Measurements from ENCODE around the gene ALDH4A1.
"Not testable (repeated sequence)": the region's sequence is repeated elsewhere in the genome, so short reads cannot be mapped to it uniquely, and the experiment has no call there.

The ALDH4A1 gene

DNA sequence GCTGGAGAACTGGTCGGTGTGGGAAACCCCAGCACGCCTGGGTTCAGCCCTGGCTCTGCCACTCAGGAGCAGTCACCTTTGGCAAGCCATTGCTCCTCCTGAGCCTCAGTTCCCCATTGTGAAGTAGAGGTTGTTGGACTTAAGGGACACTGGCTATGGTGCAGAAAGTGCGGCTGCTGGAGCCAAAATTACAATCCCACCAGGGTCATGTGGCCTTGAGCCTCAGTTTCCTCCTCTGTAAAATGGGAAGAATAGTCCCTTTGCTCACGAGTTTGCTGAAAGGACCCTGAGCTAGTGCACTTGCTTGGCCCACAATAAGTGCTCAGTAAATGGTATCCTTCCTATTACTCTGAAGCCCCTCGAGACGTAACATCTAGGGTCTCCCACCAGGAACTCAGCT lies 28.3 kb downstream of the ALDH4A1 start:
- no peak for DNase-seq

DNA sequence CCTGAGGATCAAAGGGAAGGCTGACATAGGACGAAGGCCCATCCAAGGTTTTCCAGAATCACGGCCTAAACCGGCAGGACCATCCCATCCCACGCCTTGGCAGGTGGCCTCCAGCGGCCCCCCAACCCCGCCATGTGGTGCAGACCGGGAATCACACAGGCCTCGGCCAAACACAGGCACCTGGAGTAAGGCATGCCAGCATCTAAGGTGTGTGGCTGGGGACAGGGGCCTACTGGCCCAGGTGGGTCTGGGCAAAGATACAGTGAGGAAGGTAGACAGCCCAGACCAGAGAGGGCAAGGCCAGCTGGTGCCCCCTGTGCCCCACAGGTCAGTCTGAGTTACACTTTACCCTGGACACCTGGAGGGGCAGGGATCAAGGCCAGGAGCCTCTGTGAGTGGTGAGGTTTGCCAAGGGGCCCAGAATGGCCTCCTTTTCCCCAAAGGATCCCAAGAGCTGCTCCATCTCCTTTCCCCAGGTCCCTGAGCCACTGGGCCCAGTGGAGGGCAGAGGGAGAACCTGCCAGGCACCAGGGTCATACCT lies 30.2 kb downstream of the ALDH4A1 start:
- no peak for DNase-seq

DNA sequence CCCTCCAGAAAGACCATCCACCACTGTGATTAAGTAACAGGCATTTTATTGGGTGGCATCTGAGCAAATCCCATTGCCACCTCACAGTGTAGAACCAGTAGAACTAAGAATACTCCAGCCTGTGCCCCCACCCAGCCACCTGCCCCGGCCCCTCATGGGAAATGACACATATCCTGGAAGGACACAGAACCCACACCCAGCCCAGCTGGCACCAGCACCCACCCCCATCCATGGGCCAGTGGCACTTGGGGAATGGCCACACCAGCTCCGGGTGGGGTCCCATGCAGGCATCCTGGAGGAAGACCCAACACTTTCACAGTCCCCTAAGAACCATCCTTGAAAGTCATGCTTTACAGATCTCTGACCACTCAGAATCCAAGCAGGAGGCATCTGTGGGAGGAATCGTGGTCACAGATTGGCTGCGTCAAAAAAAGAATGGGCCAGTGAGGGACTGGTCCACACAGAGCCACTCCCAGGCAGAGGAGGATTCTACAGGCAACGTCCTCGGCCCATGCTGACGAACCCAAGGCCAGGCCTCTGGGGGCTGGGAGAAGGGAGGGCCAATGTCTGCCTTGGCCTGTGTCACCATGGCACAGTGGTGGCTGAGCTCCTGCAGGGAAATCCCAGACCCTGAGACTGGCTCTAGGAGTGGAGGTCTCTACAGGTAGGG lies 30.8 kb downstream of the ALDH4A1 start:
- DNase-seq = no peak

DNA sequence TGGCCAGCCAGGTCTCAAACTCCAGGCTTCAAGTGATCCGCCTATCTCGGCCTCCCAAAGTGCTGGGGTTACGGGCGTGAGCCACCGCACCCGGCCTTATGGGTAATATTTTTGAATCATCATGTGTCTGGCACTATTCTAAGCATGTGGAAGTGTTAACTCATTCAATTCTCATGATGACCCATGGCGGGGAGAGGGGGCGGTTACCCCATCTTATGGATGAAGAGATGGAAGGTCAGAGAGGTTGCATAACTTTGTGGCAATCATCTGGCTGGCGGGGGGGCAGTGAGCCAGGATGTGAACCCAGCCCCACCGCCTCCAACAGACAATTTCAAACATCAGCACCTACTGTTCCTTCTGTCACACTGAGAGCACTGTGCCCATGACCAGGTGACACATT lies 31.4 kb downstream of the ALDH4A1 start:
- DNase-seq = no peak

DNA sequence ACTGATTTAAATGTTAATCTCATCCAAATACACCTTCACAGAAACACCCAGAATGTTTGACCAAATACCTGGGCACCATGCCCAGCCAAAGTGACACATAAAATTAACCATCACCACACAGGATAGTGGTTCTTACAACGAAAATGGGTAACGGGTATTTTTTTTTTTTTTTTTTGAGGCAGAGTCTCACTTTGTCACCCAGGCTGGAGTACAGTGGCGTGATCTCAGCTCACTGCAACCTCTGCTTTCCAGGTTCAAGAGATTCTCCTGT lies 31.8 kb downstream of the ALDH4A1 start:
- DNase-seq = not testable (repeated sequence)

DNA sequence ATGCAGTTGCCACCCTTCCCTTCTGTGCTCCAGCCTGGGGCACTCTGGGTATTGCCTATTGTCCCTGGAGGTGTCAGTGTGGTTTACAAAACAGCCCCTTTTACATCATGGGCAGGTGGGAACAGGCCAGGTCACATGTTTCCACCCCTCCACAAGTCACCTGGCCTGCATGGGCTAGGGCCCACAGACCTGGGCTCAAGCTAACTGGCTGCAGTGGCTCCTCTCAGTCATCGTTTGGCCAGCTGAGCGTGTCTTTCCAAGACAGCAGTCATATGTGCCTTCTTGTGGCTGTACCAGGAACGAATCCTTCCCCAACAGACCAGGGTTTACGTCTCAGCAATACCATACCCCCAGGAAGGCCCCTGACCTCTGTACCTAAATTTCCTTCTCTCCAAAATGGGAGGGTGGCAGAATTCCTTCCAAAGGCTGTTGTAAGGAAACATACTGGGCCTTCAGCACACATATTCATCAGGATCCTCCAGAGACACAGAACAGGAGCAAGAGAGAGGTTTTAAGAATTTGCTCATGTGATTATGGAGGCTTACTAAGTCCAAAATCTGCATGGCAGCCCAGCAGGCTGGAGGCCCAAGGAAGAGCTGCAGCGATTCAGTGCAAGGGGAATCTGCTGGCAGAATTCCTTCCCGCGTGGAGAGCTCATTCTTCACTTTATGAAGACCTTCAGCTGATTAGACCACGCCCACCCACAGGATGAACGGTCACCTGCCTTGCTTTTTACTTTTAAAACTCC lies 32.3 kb downstream of the ALDH4A1 start:
- no peak for DNase-seq

DNA sequence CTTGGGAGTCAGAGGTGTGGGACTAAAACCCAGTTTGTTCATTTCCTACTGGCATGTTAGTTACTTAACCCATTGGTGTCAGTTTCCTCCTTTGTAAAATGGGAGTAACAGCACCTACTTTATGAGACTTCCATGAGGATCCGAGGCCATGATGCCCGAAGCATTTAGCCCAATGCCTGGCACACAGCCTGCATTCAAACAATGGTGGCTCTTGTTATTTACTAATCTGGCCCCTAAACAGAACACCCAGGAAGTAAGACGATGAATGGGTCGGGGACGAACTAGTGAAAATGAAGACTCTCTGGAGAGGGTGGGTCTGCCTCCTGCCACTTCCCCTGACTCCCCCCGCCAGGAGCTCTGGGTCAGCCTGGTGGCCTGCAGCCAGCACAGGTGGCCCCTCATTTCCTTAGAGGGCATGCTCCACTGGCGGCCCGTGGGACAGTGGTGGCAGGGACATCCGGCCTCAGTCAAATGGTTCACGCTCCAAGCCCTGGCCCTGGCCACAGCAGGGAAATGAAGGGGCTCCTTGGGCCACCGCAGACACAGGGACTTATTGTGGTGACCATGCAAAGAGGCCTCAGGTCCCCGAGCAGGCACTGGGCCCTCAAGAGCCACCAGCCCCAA lies 33.4 kb downstream of the ALDH4A1 start:
- DNase-seq = no peak

DNA sequence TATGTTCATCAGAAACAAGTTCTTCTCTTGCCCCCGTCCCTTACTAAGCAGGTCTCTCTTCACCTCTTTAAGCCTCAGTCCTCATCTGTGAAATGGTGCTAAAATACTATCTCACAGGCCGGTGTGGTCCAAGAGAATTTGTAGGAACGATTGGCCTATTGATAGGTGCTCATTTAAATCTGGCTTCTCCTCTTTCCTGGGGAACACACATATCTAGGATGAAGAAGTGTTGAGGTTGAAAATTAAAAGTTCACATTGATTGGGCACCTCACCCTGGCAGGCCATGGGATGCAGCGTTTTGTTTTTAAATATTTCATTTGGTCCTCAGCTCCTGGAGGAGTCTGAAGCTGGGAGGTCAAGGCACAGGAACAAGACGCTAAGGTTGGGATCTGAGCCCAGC lies 34.0 kb downstream of the ALDH4A1 start:
- no peak for DNase-seq

DNA sequence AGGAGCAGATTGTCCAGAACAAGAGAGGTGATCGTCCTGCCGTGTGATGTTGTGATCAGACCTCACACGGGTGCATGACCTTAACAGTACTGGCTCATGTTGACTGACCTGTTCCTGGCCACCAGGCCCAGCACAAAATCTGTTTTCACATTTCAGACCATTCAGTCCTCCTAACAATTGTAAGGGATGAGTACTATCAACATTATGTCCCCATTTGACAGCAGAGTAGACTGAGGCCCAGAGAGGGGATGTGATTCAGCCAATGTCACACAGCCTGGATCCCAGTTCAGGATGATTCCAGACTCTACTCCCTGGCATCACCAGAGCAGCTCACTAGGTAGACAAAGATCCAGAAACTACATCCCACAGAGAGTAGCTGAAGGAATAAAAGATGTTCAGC lies 35.5 kb downstream of the ALDH4A1 start:
- DNase-seq = no peak

DNA sequence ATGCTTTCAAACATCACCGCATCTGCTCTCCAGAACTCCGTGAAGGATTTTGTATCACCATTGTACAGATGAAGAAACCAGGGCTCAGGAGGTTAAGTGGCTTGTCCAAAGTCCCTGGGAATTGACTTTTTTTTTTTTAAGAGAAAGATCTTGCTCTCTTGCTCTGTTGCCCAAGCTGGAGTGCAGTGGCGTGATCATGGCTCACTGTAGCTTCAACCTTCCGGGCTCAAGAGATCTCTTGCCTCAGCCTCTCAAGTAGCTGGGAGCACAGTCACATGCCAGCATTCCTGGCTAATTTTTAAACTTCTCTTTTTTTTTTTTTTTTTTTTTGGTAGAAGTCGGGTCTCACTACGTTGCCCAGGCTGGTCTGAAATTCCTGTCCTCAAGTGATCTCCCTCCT lies 36.0 kb downstream of the ALDH4A1 start:
- no peak for DNase-seq

DNA sequence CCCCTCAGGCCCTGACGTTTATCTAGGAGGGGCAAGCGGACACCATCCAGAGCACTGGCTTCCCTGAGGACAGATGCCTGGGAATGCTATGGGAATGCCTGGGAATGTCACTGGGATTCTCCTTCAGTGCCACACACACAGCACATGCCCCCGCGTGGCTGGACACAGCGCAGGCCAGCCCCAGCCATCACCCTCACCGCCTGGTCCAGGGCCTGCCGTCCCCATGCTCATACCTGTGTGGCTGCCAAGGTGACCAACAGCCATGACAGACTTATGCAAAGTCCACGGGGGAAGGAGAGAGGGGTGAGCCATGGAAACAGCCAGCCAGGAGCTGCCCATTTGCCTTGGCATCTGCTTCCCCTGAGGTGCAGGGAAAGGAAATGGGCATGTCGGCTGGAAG lies 37.2 kb downstream of the ALDH4A1 start:
- DNase-seq = no peak

DNA sequence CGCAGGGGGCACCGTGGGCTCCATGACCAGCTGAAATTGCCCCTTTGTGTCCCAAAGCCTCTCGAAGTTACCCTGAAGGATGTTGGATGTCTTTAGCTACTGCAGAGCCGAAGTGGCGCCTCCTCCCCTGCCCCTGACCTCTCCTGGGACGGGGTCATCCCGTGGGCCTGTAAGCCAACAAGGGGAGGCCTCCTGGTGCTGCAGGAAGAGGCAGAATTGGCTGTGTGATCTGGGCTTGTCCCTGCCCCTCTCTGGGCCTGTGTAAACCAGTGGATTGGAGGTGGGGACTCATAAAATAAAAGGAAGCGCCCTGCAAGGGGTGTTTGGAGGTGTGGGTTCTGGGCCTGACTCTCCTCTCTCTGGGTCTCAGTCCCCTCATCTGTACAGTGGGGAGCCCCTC lies 40.8 kb downstream of the ALDH4A1 start:
- DNase-seq = no peak

DNA sequence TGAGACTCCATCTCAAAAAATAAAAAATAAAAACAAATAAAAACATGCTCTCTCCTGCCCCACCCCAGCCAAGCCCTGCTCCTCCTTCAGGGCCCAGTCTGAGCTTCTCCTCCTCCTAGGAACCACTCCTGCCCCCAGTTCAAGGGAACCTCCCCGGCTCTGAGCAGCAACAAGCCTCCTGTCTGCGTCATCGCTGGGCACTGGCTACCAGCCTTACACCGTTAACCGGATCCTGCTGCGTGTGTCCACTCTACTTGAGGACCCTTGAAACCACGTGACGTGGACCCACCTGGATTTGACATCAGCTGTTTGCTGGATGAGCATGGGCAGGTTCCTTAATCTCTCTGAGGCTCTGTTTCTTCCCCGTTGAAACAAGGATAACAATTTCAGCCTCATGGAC lies 41.3 kb downstream of the ALDH4A1 start:
- no peak for DNase-seq

DNA sequence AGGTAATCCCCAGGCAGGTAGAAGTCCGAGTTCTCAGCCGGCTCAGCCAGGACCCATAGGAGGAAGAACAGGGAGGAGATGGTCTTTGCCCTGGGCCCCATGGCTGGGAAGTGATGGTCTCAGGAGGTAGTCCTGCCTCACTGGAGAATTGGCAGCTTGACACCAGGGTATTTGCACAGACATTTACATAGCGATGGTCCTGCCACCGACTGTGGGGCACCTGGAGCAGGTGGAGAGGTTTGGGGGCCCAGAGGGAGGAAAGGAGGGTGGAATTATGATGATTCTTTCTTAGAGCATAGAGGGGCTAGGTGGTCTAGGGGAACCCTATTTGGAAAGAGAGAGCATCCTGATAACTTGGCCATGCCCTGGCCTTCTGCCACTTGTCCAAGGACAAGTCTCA lies 42.8 kb downstream of the ALDH4A1 start, which contains the start of gene TAS1R2:
Gene TAS1R2 (minus strand): TSS at position 101 of the 400 bp plus-strand sequence. CDS start 0 bp downstream, at position 101.
- DNase-seq = no peak

DNA sequence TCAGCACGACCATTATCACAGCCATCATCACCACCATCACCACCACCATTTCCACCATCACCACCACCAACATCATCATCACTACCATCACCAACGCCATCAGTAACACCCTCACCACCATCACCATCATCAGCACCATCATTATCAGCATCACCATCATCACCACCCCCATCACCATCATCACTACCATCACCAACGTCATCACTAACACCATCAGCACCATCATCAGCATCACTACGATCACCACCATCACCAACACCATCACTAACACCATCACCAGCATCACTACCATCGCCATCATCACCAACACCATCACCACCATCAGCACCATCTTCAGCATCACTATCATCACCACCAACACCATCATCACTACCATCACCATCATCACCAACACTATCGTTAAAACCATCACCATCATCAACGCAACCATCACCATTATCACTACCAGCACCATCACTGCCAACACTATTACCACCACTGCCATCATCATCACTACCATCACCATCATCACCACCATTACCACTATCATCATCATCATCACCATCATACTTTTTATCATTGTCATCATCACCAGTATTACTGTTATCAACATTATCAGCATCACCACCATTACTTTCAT lies 44.2 kb downstream of the ALDH4A1 start:
- DNase-seq = no peak

DNA sequence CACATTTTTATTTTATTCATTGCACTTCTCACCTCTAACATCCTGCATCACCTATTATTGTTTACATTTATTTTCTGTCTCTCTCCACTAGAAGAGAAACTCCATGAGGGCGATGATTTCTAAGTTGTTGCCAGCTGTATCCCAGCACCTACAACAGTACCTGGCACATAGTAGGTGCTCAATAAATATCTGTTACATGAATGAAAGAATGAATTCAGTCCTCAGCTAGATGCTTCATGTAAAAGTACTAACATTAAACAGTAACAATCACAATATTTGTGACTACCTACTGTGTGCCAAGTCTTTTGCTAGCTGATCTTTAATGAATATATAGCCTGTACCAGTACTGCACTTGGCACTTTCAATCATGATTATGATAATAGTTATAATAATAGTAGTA lies 45.9 kb downstream of the ALDH4A1 start:
- no peak for DNase-seq

DNA sequence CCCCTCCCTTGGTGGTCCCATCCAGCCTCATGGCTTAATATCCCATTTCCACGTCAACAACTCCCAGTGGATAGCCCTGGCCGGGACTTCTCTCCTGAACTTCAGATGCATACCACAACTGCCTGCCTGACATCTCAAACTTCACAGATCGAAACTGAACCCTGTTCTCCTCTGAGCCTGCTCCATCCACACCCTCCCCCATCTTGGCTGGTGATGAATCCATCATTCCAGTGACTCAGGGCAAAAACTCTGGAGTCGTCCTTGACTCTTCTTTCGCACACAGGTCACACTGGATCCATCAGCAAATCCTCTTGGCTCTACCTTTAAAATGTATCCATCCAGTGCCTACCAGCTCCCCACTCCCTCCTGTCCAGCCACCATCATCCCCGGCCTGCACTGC lies 46.8 kb downstream of the ALDH4A1 start:
- DNase-seq = no peak

DNA sequence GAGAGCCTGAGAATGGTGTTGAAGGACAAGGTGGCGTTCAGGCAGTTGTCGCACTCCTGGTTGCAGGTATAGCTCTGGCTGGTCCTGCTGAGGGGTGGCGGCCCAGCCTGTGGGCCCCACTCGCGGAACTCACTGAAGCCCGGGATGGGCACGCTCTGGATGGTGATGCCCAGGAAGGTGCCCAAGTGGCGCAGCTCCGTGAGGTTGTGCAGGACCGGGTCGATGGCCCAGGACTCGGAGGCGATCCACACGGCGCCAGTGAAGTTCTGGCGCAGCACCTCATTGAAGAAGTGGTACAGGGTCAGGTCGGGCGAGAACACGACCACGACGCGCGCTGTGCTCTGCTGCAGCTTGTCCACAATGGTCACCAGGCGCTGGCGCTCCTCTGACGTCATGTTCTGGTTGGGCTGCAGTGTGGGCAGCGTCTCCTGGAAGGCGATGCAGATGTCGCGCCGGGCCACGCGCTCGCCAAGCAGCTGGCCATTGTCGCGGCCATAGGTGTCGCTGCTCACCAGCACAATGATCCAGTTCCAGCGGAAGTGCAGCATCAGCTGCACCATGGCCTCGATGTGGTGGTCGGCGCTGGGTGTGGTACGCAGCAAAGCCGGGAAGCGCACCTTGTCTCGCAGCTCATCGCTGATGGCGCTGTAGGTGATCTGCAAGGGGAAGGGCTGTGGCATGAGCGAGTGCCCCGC lies 47.9 kb downstream of the ALDH4A1 start:
- no peak for DNase-seq

DNA sequence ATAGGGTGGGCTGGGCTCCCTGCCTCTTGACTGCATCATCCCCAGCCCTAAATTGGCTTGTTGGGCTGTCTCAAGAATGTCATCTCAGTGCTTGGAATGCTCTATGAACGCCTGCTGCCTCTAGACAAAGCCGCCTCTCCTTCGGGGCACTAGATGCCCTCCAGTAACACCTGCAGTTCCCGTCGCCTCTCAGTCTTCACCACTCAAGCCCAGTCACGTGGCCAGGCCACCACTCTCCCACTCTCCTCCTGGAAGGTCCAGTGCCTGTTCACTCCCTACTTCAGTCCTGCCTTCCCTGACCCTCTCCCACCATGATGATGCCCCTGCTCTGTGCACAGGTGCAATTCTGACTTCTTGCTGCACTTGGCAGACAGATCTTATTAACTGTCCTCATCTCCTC lies 49.9 kb downstream of the ALDH4A1 start:
- no peak for DNase-seq

DNA sequence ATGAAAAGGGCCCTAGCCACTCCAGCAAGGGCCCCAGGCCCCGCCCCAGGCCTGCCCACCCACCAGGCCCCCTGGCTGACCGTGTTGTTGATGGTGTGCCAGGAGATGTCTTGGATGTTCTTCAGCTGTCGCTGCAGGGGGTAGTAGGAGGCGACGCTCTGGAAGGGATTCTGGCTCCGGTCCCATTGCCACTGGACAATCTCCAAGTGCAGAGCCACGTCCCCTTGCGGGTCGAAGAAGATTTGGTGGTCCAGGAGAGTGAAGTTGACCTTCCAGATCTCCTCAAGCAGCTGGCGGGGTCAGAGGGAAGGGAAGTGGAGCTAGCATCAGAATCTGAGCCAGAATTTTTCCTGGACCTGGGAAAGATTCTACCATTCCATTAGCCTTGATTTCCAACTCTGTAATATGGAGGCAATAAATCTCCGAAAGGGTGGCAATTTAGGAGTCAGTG lies 53.1 kb downstream of the ALDH4A1 start:
- no peak for DNase-seq

DNA sequence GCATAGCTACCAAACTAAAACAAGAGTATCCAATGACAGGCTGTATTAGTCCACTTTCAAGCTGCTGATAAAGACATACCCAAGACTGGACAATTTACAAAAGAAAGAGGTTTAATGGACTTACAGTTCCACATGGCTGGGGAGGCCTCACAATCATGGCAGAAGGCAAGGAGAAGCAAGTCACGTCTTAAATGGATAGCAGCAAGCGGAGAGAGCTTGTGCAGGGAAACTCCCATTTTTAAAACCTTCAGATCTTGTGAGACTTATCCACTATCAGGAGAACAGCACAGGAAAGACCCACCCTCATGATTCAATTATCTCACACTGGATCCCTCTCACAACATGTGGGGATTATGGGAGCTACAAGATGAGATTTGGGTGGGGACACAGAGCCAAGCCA lies 54.6 kb downstream of the ALDH4A1 start:
- not testable (repeated sequence) for DNase-seq

DNA sequence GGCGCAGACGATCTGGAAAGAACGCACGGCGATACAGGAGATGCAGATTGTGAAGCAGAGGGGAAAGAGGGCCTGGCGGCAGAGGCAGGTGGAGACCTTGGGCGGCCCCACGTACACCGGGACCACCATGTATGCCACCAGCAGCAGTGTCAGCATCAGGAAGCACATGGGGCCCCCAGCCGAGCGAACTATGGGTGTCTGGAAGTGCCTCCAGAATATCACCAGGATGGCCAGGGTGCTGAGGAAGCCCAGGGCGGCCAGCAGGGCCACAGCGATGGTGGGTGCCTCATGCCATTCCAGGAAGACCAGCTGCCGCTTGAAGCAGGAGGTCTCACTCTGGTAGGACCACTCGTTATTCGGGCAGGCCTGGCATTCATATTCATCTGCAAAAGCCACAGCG lies 62.2 kb downstream of the ALDH4A1 start:
- no peak for DNase-seq

DNA sequence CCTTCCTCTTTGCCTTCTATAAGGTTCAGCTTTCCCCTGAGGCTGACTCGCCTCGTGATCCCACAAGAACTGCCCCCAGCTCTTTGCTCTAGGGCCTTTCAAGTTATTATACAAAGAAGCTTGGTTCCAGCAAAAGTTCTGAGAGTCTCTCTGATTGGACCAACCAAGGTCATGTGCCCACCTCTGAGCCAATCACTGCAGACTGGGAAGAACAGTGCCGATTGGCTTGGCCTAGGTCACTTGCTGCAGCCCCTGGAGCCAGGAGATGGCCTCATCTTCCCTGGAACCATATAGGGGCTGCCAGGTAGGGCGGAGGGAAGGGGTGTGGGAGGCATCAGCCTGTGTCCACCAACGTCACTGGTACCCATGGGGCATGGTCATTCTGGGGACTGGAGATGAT lies 65.7 kb downstream of the ALDH4A1 start:
- no peak for DNase-seq

All from NCI-H2171 treated with DMSO at 0.1 percent for 48 hours (cell line).